PC-9 (cell line): Measurements from ENCODE around the gene ZNF423. TPM values are rescaled to one million over a fixed set of nuclear protein-coding genes. Genes with fewer than 3 reads are reported as not detected.

ENCODE experiments used
- BruUV-seq: library from RNA; stranded (reverse); fragments of 400-500 nt; replicated peaks from 2 replicates; lab custom pipeline; 2021; lab: Mats Ljungman, UMichigan
- CTCF ChIA-PET: fragments of 300-600 bp; sonication (Branson Sonifier 250); formaldehyde crosslinking; loops from one replicate; lab custom pipeline; 2022; ENCODE audit warnings: antibody characterized with exemption; lab: Charles Lee
- POLR2A ChIA-PET: fragments of 300-600 bp; sonication (Branson Sonifier 250); formaldehyde crosslinking; loops from one replicate; lab custom pipeline; 2022; ENCODE audit warnings: antibody characterized with exemption; ENCODE audit not compliant: unreplicated experiment; lab: Charles Lee
- DNase-seq, 2 experiments: peaks; one replicate each; pipeline versions ENCODE4 v3.0.0 to v3.0.0-alpha.2; 2015 to 2022; ENCODE audit warnings: mixed read lengths in 1 of 2
- H2AFZ ChIP-seq: fragments of 200-600 bp; sonication (generic); 2 replicates; pipeline ENCODE4 v1.8.1; 2017; ENCODE audit warnings: antibody characterized with exemption
- H3F3A ChIP-seq: fragments of 200-600 bp; sonication (generic); 2 replicates; pipeline ENCODE4 v1.8.1; 2017; ENCODE audit warnings: antibody characterized with exemption, mild to moderate bottlenecking, low read depth; ENCODE audit not compliant: insufficient read depth
- H3K27ac ChIP-seq: fragments of 200-600 bp; sonication (generic); 2 replicates; pipeline ENCODE4 v1.6.1; 2016; ENCODE audit warnings: mixed run types
- H3K27me3 ChIP-seq: fragments of 200-600 bp; sonication (generic); 2 replicates; pipeline ENCODE4 v1.6.1; 2016; ENCODE audit warnings: low read depth, mixed run types; ENCODE audit not compliant: insufficient read depth
- H3K36me3 ChIP-seq: fragments of 200-600 bp; sonication (generic); 2 replicates; pipeline ENCODE4 v1.6.1; 2016; ENCODE audit warnings: low read depth, mixed run types
- H3K4me1 ChIP-seq: fragments of 200-600 bp; sonication (generic); replicated peaks from 2 replicates; pipeline ENCODE4 v1.6.1; 2016; ENCODE audit warnings: mixed run types; ENCODE audit not compliant: insufficient read depth
- H3K4me2 ChIP-seq: fragments of 200-600 bp; sonication (generic); 2 replicates; pipeline ENCODE4 v1.6.1; 2017; ENCODE audit warnings: mixed run types
- H3K4me3 ChIP-seq: fragments of 200-600 bp; sonication (generic); 2 replicates; pipeline ENCODE4 v1.6.1; 2016; ENCODE audit warnings: mixed run types
- H3K79me2 ChIP-seq: fragments of 200-600 bp; sonication (generic); 2 replicates; pipeline ENCODE4 v1.6.1; 2017; ENCODE audit warnings: low read depth, mixed run types
- H3K9me2 ChIP-seq: fragments of 200-600 bp; sonication (generic); 2 replicates; pipeline ENCODE4 v1.8.1; 2017; ENCODE audit warnings: mild to moderate bottlenecking; ENCODE audit not compliant: insufficient read depth
- H3K9me3 ChIP-seq: fragments of 200-600 bp; sonication (generic); 2 replicates; pipeline ENCODE4 v1.8.1; 2016; ENCODE audit warnings: low read depth; ENCODE audit not compliant: insufficient read depth
- H4K20me1 ChIP-seq: fragments of 200-600 bp; sonication (generic); 2 replicates; pipeline ENCODE4 v1.8.1; 2017; ENCODE audit not compliant: insufficient read depth
- EZH2 ChIP-seq: fragments of 200-600 bp; sonication (generic); IDR thresholded peaks from 2 replicates; pipeline ENCODE4 v1.8.0; 2017; ENCODE audit warnings: antibody characterized with exemption, low read depth
- intact Hi-C: fragments of 100-400 bp; cut with micrococcal nuclease; formaldehyde crosslinking; loops from one replicate; pipeline ENCODE4 v1.10.0; 2022; ENCODE audit not compliant: unreplicated experiment
- total RNA-seq: library from RNA; stranded (reverse); gene quantifications from 2 replicates; pipeline ENCODE4 v1.2.3, GENCODE V29; 2021
- TF ChIP-seq, protein P1 (sequence below): fragments of 200-600 bp; sonication (generic); conservative IDR thresholded peaks from 2 replicates; pipeline ENCODE4 v1.6.1; 2017; ENCODE audit warnings: mixed run types, antibody characterized with exemption, mild to moderate bottlenecking, moderate library complexity

ZNF423 gene
- total RNA-seq, 1 experiment from 2014 or later = not detected

DNA sequence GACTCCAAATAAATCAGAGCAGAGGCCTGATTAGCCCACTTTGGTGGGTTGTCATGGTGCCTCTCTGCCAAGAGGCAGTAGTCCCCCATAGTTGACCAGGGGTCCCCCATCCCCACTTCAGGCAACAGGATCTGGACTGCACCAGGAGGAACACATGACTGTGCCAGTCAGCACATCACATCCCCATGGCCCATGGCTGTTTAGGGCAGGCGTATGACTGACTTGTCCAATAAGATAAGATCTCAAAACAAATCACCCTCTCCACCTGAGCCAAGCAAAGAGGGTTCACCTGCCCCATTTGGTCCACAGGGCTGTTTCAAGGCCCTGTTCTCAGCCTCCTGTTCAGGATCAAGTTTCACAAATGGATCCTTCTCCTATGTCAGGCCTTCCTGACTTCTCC lies 389.0 kb downstream of the ZNF423 start:
- H3K4me2 ChIP-seq = no peak overlapping the region
- H3K36me3 ChIP-seq = no peaks in the 10 kb centered on the region
- TF ChIP-seq, protein P1, sequence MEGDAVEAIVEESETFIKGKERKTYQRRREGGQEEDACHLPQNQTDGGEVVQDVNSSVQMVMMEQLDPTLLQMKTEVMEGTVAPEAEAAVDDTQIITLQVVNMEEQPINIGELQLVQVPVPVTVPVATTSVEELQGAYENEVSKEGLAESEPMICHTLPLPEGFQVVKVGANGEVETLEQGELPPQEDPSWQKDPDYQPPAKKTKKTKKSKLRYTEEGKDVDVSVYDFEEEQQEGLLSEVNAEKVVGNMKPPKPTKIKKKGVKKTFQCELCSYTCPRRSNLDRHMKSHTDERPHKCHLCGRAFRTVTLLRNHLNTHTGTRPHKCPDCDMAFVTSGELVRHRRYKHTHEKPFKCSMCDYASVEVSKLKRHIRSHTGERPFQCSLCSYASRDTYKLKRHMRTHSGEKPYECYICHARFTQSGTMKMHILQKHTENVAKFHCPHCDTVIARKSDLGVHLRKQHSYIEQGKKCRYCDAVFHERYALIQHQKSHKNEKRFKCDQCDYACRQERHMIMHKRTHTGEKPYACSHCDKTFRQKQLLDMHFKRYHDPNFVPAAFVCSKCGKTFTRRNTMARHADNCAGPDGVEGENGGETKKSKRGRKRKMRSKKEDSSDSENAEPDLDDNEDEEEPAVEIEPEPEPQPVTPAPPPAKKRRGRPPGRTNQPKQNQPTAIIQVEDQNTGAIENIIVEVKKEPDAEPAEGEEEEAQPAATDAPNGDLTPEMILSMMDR = no peak
- no peak for TF ChIP-seq EZH2
- ChIA-PET POLR2A (no interaction called here), CTCF (no interaction called here)
- H3F3A ChIP-seq = no peaks in the 10 kb centered on the region
- H3K4me3 ChIP-seq = no peak overlapping the region
- no peak overlapping the region for H3K27ac ChIP-seq
- peaks cover 58% of the 10 kb centered on the region for H3K27me3 ChIP-seq
- intact Hi-C loops = no loop called here
- no TSS peak for BruUV-seq
- H4K20me1 ChIP-seq = no peaks in the 10 kb centered on the region
- no peaks in the 10 kb centered on the region for H3K4me1 ChIP-seq
- H2AFZ ChIP-seq = no peak overlapping the region
- H3K9me2 ChIP-seq = no peaks in the 10 kb centered on the region
- no peaks in the 10 kb centered on the region for H3K9me3 ChIP-seq
- DNase-seq = no peak
- H3K79me2 ChIP-seq = no peaks in the 10 kb centered on the region

DNA sequence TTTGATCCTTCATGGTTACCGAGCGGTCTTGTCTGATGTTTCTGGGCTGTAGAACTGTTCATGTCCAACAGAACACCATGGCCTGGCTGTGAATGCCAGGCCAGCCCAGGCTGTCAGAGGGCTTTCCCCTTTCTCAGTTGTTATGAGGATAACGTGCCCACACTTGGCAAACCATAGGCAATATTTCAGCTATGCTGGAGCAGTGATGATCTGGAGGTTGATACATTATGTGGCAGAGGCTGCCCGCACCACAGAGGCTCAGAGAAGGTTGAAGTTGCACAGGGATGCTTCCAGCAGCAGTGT lies 389.4 kb downstream of the ZNF423 start:
- BruUV-seq = no TSS peak
- ChIA-PET POLR2A (no interaction called here), CTCF (no interaction called here)
- H3K4me2 ChIP-seq = no peak overlapping the region
- H3K36me3 ChIP-seq = no peaks in the 10 kb centered on the region
- no peak overlapping the region for H2AFZ ChIP-seq
- H3K79me2 ChIP-seq = no peaks in the 10 kb centered on the region
- no peaks in the 10 kb centered on the region for H3K4me1 ChIP-seq
- TF ChIP-seq EZH2 = no peak
- TF ChIP-seq, protein P1 = no peak
- H3K9me3 ChIP-seq = no peaks in the 10 kb centered on the region
- no peak overlapping the region for H3K4me3 ChIP-seq
- peaks cover 58% of the 10 kb centered on the region for H3K27me3 ChIP-seq
- intact Hi-C loops = no loop called here
- no peak overlapping the region for H3K27ac ChIP-seq
- H3F3A ChIP-seq = no peaks in the 10 kb centered on the region
- no peaks in the 10 kb centered on the region for H3K9me2 ChIP-seq
- H4K20me1 ChIP-seq = no peaks in the 10 kb centered on the region
- no peak for DNase-seq

DNA sequence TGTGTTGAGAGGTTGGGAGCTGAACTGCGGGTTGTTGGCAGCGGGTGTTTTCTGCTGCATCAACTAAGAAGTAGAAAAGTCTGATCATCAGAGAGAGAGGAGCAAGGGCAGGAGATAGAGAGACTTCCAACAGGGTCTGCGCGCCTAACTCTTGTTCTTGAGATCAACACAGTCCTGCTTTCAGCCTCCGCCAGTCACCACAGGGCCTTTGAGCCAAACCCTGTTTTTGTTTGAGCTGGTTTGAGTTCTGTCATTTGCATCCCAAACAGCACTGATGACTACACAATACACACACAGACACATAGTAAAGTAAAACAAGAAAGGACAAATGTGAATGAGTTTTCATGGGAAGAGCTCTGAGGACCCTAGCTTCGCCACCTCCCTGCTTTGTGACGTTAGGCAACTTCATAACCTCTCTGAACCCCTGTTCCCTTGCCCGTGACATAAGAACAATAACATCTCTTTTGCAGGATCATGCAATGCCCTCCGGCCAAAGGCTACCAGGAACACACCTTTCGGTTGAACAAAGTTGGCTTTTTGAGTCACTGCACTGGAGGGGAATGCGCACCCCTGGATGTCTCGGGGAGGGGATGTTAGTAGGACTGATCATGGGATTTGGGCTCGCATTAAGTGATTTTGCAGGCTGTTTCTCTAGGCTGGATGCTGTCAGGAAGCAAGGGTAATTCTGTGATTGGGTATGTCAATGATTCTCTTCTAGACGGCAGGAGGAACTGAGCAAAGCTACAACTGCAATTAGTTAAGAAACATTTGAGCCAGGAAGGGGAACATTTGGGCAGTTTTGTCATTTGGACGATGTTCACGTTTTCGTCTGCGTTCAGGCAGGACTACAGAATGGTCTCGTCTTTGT lies 390.0 kb downstream of the ZNF423 start:
- Histone ChIP-seq H4K20me1 (no peaks in the 10 kb centered on the region), H3K4me3 (no peak overlapping the region), H3K9me2 (no peaks in the 10 kb centered on the region), H3K4me1 (no peaks in the 10 kb centered on the region), H2AFZ (no peak overlapping the region), H3K9me3 (no peaks in the 10 kb centered on the region), H3F3A (no peaks in the 10 kb centered on the region), H3K27ac (no peak overlapping the region), H3K27me3 (peaks cover 58% of the 10 kb centered on the region), H3K79me2 (no peaks in the 10 kb centered on the region), H3K4me2 (no peak overlapping the region), H3K36me3 (no peaks in the 10 kb centered on the region)
- intact Hi-C loops = no loop called here
- CTCF ChIA-PET = no interaction called here
- TF ChIP-seq, protein P1 = no peak
- TF ChIP-seq EZH2 = no peak
- no TSS peak for BruUV-seq
- POLR2A ChIA-PET = no interaction called here
- no peak for DNase-seq
